GM23338 (cell line): ENCODE results near the gene MARCHF9. TPM values are rescaled to one million over a fixed set of nuclear protein-coding genes. Genes with fewer than 3 reads are reported as not detected.

Source experiments
- ATAC-seq: fragments of 200-7000 bp; cut with Tn5 transposase; 3 replicates; pipeline ENCODE4 v1.9.1; 2020
- DNase-seq: peaks from one replicate; pipeline ENCODE4 v3.0.0-alpha.2; 2015; ENCODE audit warnings: low spot score
- H2AFZ ChIP-seq: fragments of 200-600 bp; sonication (generic); 2 replicates; pipeline ENCODE4 v1.8.0; 2016; ENCODE audit warnings: antibody characterized with exemption, mild to moderate bottlenecking, moderate library complexity
- H3F3A ChIP-seq: fragments of 200-600 bp; sonication (generic); replicated peaks from 2 replicates; pipeline ENCODE4 v1.8.0; 2017; ENCODE audit warnings: antibody characterized with exemption, mixed run types, low read depth
- H3K27ac ChIP-seq: fragments of 200-600 bp; sonication (generic); 2 replicates; pipeline ENCODE4 v1.6.1; 2016; ENCODE audit warnings: low read depth
- H3K27me3 ChIP-seq: fragments of 200-600 bp; sonication (generic); 2 replicates; pipeline ENCODE4 v1.8.0; 2016; ENCODE audit warnings: mild to moderate bottlenecking, mixed run types, moderate library complexity; ENCODE audit not compliant: insufficient read depth
- H3K36me3 ChIP-seq: fragments of 200-600 bp; sonication (generic); 2 replicates; pipeline ENCODE4 v1.8.0; 2016; ENCODE audit warnings: mild to moderate bottlenecking; ENCODE audit not compliant: insufficient read depth
- H3K4me1 ChIP-seq: fragments of 200-600 bp; sonication (generic); 2 replicates; pipeline ENCODE4 v1.8.0; 2016; ENCODE audit warnings: mild to moderate bottlenecking, moderate library complexity; ENCODE audit not compliant: insufficient read depth
- H3K4me2 ChIP-seq: fragments of 200-600 bp; sonication (generic); 2 replicates; pipeline ENCODE4 v1.7.1; 2017; ENCODE audit warnings: mixed run types
- H3K4me3 ChIP-seq: fragments of 200-600 bp; sonication (generic); 2 replicates; pipeline ENCODE4 v1.6.1; 2016; ENCODE audit warnings: mixed run types
- H3K79me2 ChIP-seq: fragments of 200-600 bp; sonication (generic); replicated peaks from 2 replicates; pipeline ENCODE4 v1.8.0; 2017; ENCODE audit warnings: mild to moderate bottlenecking; ENCODE audit not compliant: insufficient read depth
- H3K9me2 ChIP-seq: fragments of 200-600 bp; sonication (generic); 2 replicates; pipeline ENCODE4 v1.8.0; 2017; ENCODE audit not compliant: insufficient read depth
- H4K20me1 ChIP-seq: fragments of 200-600 bp; sonication (generic); replicated peaks from 2 replicates; pipeline ENCODE4 v1.8.0; 2017; ENCODE audit warnings: mild to moderate bottlenecking; ENCODE audit not compliant: insufficient read depth
- H3K27ac Mint-ChIP-seq: 2 replicates; pipeline ENCODE4 v1.8.0; 2020; ENCODE audit warnings: inconsistent platforms, mild to moderate bottlenecking, moderate library complexity, mixed read lengths
- H3K27me3 Mint-ChIP-seq: 3 replicates; pipeline ENCODE4 v1.8.0; 2022; ENCODE audit warnings: low read depth, mild to moderate bottlenecking, moderate library complexity, mixed read lengths, inconsistent platforms; ENCODE audit not compliant: insufficient read depth, poor library complexity
- H3K36me3 Mint-ChIP-seq: 3 replicates; pipeline ENCODE4 v1.8.0; 2021; ENCODE audit warnings: low read depth, mild to moderate bottlenecking, inconsistent platforms, moderate library complexity, mixed read lengths
- H3K4me1 Mint-ChIP-seq: 3 replicates; pipeline ENCODE4 v1.8.0; 2020; ENCODE audit warnings: mild to moderate bottlenecking, inconsistent platforms, mixed read lengths
- H3K4me3 Mint-ChIP-seq: 3 replicates; pipeline ENCODE4 v1.8.0; 2021; ENCODE audit warnings: moderate library complexity, mild to moderate bottlenecking, inconsistent platforms, mixed read lengths
- H3K9me3 Mint-ChIP-seq: 3 replicates; pipeline ENCODE4 v1.8.0; 2020; ENCODE audit warnings: moderate library complexity, mild to moderate bottlenecking, inconsistent platforms, mixed read lengths
- CREB1 ChIP-seq: fragments of 250-450 bp; sonication (Bioruptor Pico); IDR thresholded peaks from 2 replicates; pipeline ENCODE4 v1.5.0; 2020; ENCODE audit warnings: low read depth, mild to moderate bottlenecking, moderate library complexity
- ETS1 ChIP-seq: IDR thresholded peaks from 2 replicates; pipeline ENCODE4 v1.6.1; 2016; ENCODE audit warnings: antibody characterized with exemption
- EZH2 ChIP-seq: fragments of 200-600 bp; sonication (generic); IDR thresholded peaks from one replicate; pipeline ENCODE4 v1.8.0; 2017; ENCODE audit warnings: antibody characterized with exemption, mild to moderate bottlenecking, low read depth; ENCODE audit not compliant: unreplicated experiment
- EZH2phosphoT487 ChIP-seq: fragments of 200-600 bp; sonication (generic); IDR thresholded peaks from one replicate; pipeline ENCODE4 v1.8.1; 2018; ENCODE audit warnings: antibody characterized with exemption; ENCODE audit not compliant: unreplicated experiment
- JUNB ChIP-seq: IDR thresholded peaks from one replicate; pipeline ENCODE4 v1.6.1; 2016; ENCODE audit warnings: antibody characterized with exemption; ENCODE audit not compliant: unreplicated experiment
- NANOG ChIP-seq: IDR thresholded peaks from 2 replicates; pipeline ENCODE4 v1.6.1; 2016; ENCODE audit warnings: antibody characterized with exemption, borderline replicate concordance
- REST ChIP-seq: IDR thresholded peaks from one replicate; pipeline ENCODE4 v1.6.1; 2018; ENCODE audit warnings: antibody characterized with exemption; ENCODE audit not compliant: unreplicated experiment
- STAT1 ChIP-seq: IDR thresholded peaks from one replicate; pipeline ENCODE4 v1.6.1; 2016; ENCODE audit warnings: antibody characterized with exemption; ENCODE audit not compliant: unreplicated experiment
- ZNF114 ChIP-seq: fragments of 250-450 bp; sonication (Bioruptor Pico); IDR thresholded peaks from 2 replicates; pipeline ENCODE4 v1.5.0; 2020; ENCODE audit warnings: mild to moderate bottlenecking, moderate library complexity
- ZNF331 ChIP-seq: fragments of 250-450 bp; sonication (Bioruptor Pico); IDR thresholded peaks from 2 replicates; pipeline ENCODE4 v1.5.0; 2020; ENCODE audit warnings: low read depth, mild to moderate bottlenecking, moderate library complexity
- ZNF462 ChIP-seq: fragments of 250-450 bp; sonication (Bioruptor Pico); IDR thresholded peaks from 2 replicates; pipeline ENCODE4 v1.5.0; 2020; ENCODE audit warnings: mild to moderate bottlenecking, moderate library complexity
- polyA plus RNA-seq: library from polyadenylated mRNA; unstranded; fragments of >200 nt; fragmentation: Nextera tagmentation; extraction: Ambion mirVana; gene quantifications from 2 replicates; pipeline ENCODE4 v1.2.1, GENCODE V29; 2016
- total RNA-seq: library from RNA; depleted of rRNA; stranded (reverse); fragments of >200 nt; shearing (Covaris generic); gene quantifications from 2 replicates; pipeline ENCODE4 v1.2.3, GENCODE V29; 2014

Gene MARCHF9
- total and polyA plus RNA-seq, 2 experiments from 2014 or later = 2.9 to 3.3 TPM

- TF ChIP-seq ZNF462 (CRISPR knock-in tag) (no peak), JUNB (no peak), NANOG (no peak), EZH2phosphoT487 (no peak), CREB1 (CRISPR knock-in tag) (no peak)
Measured at GRCh38 chr12:57726151-57726883, 28.6 kb upstream of the MARCHF9 start (continued).

GRCh38 chr12:57726884-57727757, 27.8 kb upstream of the MARCHF9 start:
- Histone ChIP-seq H4K20me1 (no peaks in the 10 kb centered on the region; the same call in 1 of the 2 replicates), H3K27ac (no peak overlapping the region), H3K4me1 (no peaks in the 10 kb centered on the region), H3K27me3 (peaks cover 92% of the 10 kb centered on the region), H2AFZ (no peak overlapping the region), H3K9me2 (no peaks in the 10 kb centered on the region), H3K4me3 (peak overlapping the region; percentile 71), H3K36me3 (no peaks in the 10 kb centered on the region), H3K79me2 (no peaks in the 10 kb centered on the region), H3F3A (no peaks in the 10 kb centered on the region), H3K4me2 (peak overlapping the region; percentile 88)
- peak; percentile 55 for DNase-seq
- Mint-ChIP-seq H3K36me3 (no peaks in the 10 kb centered on the region; the same call in 2 of the 3 replicates), H3K9me3 (no peaks in the 10 kb centered on the region), H3K4me1 (peaks cover 15% of the 10 kb centered on the region), H3K27ac (no peak overlapping the region), H3K4me3 (peak overlapping the region; percentile 89), H3K27me3 (peaks cover 88% of the 10 kb centered on the region)
- peak; percentile 15 for ATAC-seq
- TF ChIP-seq REST (peak; percentile 78), ETS1 (no peak), ZNF331 (CRISPR knock-in tag) (no peak), EZH2 (peak; percentile 38), EZH2phosphoT487 (no peak), ZNF114 (CRISPR knock-in tag) (no peak), STAT1 (no peak)
